GM12873 (cell line): Measurements from ENCODE around the gene TBX2.

Experiments
- CTCF ChIP-seq: IDR thresholded peaks from 2 replicates; pipeline ENCODE4 v1.5.1; 2012; ENCODE audit warnings: low read depth, mild to moderate bottlenecking, moderate library complexity, low read length, control low read depth; ENCODE audit not compliant: insufficient read depth; ENCODE audit errors: missing control alignments

The TBX2 gene

GRCh38 chr17:61397086-61397842, 2.4 kb upstream of the TBX2 start:
- TF ChIP-seq CTCF, result no peak

- TF ChIP-seq CTCF, result no peak
Measured at GRCh38 chr17:61398721-61399130, 917 bp upstream of the TBX2 start.

GRCh38 chr17:61400066-61400716, 548 bp downstream of the TBX2 start:
- no peak for TF ChIP-seq CTCF

- TF ChIP-seq CTCF, result no peak
Measured at GRCh38 chr17:61400717-61401388, 1.2 kb downstream of the TBX2 start.

GRCh38 chr17:61401389-61402072, 1.9 kb downstream of the TBX2 start:
- no peak for TF ChIP-seq CTCF

- no peak for TF ChIP-seq CTCF
Measured at GRCh38 chr17:61402073-61402541, 2.5 kb downstream of the TBX2 start.
